Activated T-helper 1 cell treated with anti-CD3 and anti-CD28 coated beads, Interleukin-12 subunit alpha, Interleukin-12 subunit beta, Interleukin-2, Interleukin-4 antibody, amounts not matched to agents 30 ng/mL and 10 ng/mL and 1 ng/mL, durations not matched to agents 14 hours and 24 hours and 36 hours (primary cell): ENCODE measurements around the gene CRHR2. TPM values are rescaled to one million over a fixed set of nuclear protein-coding genes. Genes with fewer than 3 reads are reported as not detected.
"Not testable (repeated sequence)": the region's sequence is repeated elsewhere in the genome, so short reads cannot be mapped to it uniquely, and the experiment has no call there.

Source experiments
- DNase-seq: peaks from one replicate; pipeline ENCODE4 v3.0.0; 2021; ENCODE audit warnings: low spot score
- H3K27ac Mint-ChIP-seq: one replicate; pipeline ENCODE4 v1.8.0; 2021; ENCODE audit warnings: mild to moderate bottlenecking, mixed read lengths
- H3K27me3 Mint-ChIP-seq: one replicate; pipeline ENCODE4 v1.8.0; 2022; ENCODE audit warnings: mild to moderate bottlenecking, moderate library complexity, mixed read lengths; ENCODE audit not compliant: insufficient read depth
- H3K36me3 Mint-ChIP-seq: one replicate; pipeline ENCODE4 v1.8.0; 2021; ENCODE audit warnings: low read depth, mixed read lengths
- H3K4me1 Mint-ChIP-seq: one replicate; pipeline ENCODE4 v1.8.0; 2021; ENCODE audit warnings: low read depth, mixed read lengths
- H3K4me3 Mint-ChIP-seq: one replicate; pipeline ENCODE4 v1.8.0; 2021; ENCODE audit warnings: mild to moderate bottlenecking, moderate library complexity, mixed read lengths
- H3K9me3 Mint-ChIP-seq: one replicate; pipeline ENCODE4 v1.8.0; 2021; ENCODE audit warnings: mixed read lengths
- intact Hi-C: fragments of 100-400 bp; cut with micrococcal nuclease; formaldehyde crosslinking; loops from one replicate; pipeline ENCODE4 v1.15.1; 2024
- total RNA-seq: library from RNA; stranded (reverse); gene quantifications from 2 replicates; pipeline ENCODE4 v1.2.3, GENCODE V29; 2022

The CRHR2 gene
- total RNA-seq, 1 donor from 2014 or later: not detected

- H3K27me3 Mint-ChIP-seq, DNase-seq, H3K4me3 Mint-ChIP-seq, intact Hi-C loops, H3K27ac Mint-ChIP-seq, H3K4me1 Mint-ChIP-seq: not testable (repeated sequence)
- peaks cover 26% of the 10 kb centered on the region for H3K36me3 Mint-ChIP-seq
- H3K9me3 Mint-ChIP-seq: peaks cover 37% of the 10 kb centered on the region
Measured at GRCh38 chr7:30719434-30719833, 37.2 kb upstream of the CRHR2 start.

GRCh38 chr7:30717181-30717580 is 34.9 kb upstream of the CRHR2 start:
- Mint-ChIP-seq H3K9me3 (peaks cover 37% of the 10 kb centered on the region), H3K27ac (no peak overlapping the region)

GRCh38 chr7:30714129-30714528 is 31.9 kb upstream of the CRHR2 start:
- Mint-ChIP-seq H3K4me1 (no peaks in the 10 kb centered on the region), H3K27ac (no peak overlapping the region), H3K27me3 (peaks cover 5% of the 10 kb centered on the region), H3K36me3 (peaks cover 16% of the 10 kb centered on the region), H3K9me3 (peaks cover 23% of the 10 kb centered on the region), H3K4me3 (no peak overlapping the region)
- no peak for DNase-seq
- intact Hi-C loops: no loop called here

More at GRCh38 chr7:30717181-30717580, 34.9 kb upstream of the CRHR2 start:
- intact Hi-C loops: no loop called here
- Mint-ChIP-seq H3K4me1 (no peaks in the 10 kb centered on the region), H3K36me3 (peaks cover 23% of the 10 kb centered on the region), H3K4me3 (no peak overlapping the region), H3K27me3 (peaks cover 2% of the 10 kb centered on the region)
- no peak for DNase-seq

- no peak for DNase-seq
- peaks cover 13% of the 10 kb centered on the region for H3K36me3 Mint-ChIP-seq
- intact Hi-C loops: no loop called here
- peaks cover 16% of the 10 kb centered on the region for H3K9me3 Mint-ChIP-seq
- H3K27me3 Mint-ChIP-seq: peaks cover 5% of the 10 kb centered on the region
- no peaks in the 10 kb centered on the region for H3K4me1 Mint-ChIP-seq
- no peak overlapping the region for H3K4me3 Mint-ChIP-seq
- no peak overlapping the region for H3K27ac Mint-ChIP-seq
Measured at GRCh38 chr7:30713392-30713791, 31.1 kb upstream of the CRHR2 start.

GRCh38 chr7:30710669-30711068 is 28.4 kb upstream of the CRHR2 start:
- no peaks in the 10 kb centered on the region for H3K9me3 Mint-ChIP-seq
- DNase-seq: no peak
- H3K27ac Mint-ChIP-seq: no peak overlapping the region
- H3K4me3 Mint-ChIP-seq: no peak overlapping the region
- H3K36me3 Mint-ChIP-seq: peaks cover 1% of the 10 kb centered on the region
- intact Hi-C loops: no loop called here
- peaks cover 5% of the 10 kb centered on the region for H3K27me3 Mint-ChIP-seq
- no peaks in the 10 kb centered on the region for H3K4me1 Mint-ChIP-seq

GRCh38 chr7:30709549-30709948 is 27.3 kb upstream of the CRHR2 start:
- Mint-ChIP-seq H3K36me3 (no peaks in the 10 kb centered on the region), H3K4me3 (no peak overlapping the region), H3K27me3 (peaks cover 5% of the 10 kb centered on the region), H3K27ac (no peak overlapping the region), H3K9me3 (no peaks in the 10 kb centered on the region), H3K4me1 (no peaks in the 10 kb centered on the region)
- DNase-seq: no peak
- intact Hi-C loops: no loop called here

GRCh38 chr7:30708983-30709382 is 26.7 kb upstream of the CRHR2 start:
- DNase-seq: no peak
- no peaks in the 10 kb centered on the region for H3K4me1 Mint-ChIP-seq
- no peaks in the 10 kb centered on the region for H3K9me3 Mint-ChIP-seq
- H3K27me3 Mint-ChIP-seq: peaks cover 4% of the 10 kb centered on the region
- H3K36me3 Mint-ChIP-seq: no peaks in the 10 kb centered on the region
- intact Hi-C loops: no loop called here
- H3K4me3 Mint-ChIP-seq: no peak overlapping the region
- H3K27ac Mint-ChIP-seq: no peak overlapping the region

GRCh38 chr7:30708412-30708811 is 26.2 kb upstream of the CRHR2 start:
- no peak overlapping the region for H3K4me3 Mint-ChIP-seq
- no peak overlapping the region for H3K27ac Mint-ChIP-seq
- H3K36me3 Mint-ChIP-seq: no peaks in the 10 kb centered on the region
- H3K27me3 Mint-ChIP-seq: peaks cover 4% of the 10 kb centered on the region
- H3K4me1 Mint-ChIP-seq: no peaks in the 10 kb centered on the region
- H3K9me3 Mint-ChIP-seq: no peaks in the 10 kb centered on the region
- intact Hi-C loops: no loop called here
- no peak for DNase-seq

- no peak overlapping the region for H3K27ac Mint-ChIP-seq
- no peaks in the 10 kb centered on the region for H3K36me3 Mint-ChIP-seq
- H3K9me3 Mint-ChIP-seq: no peaks in the 10 kb centered on the region
- intact Hi-C loops: no loop called here
- no peak for DNase-seq
- H3K4me3 Mint-ChIP-seq: no peak overlapping the region
- H3K4me1 Mint-ChIP-seq: no peaks in the 10 kb centered on the region
- peaks cover 4% of the 10 kb centered on the region for H3K27me3 Mint-ChIP-seq
Measured at GRCh38 chr7:30707391-30708357, 25.4 kb upstream of the CRHR2 start.

GRCh38 chr7:30706908-30707307 is 24.7 kb upstream of the CRHR2 start:
- intact Hi-C loops: no loop called here
- no peaks in the 10 kb centered on the region for H3K36me3 Mint-ChIP-seq
- H3K27me3 Mint-ChIP-seq: peaks cover 3% of the 10 kb centered on the region
- no peak for DNase-seq
- no peak overlapping the region for H3K27ac Mint-ChIP-seq
- H3K9me3 Mint-ChIP-seq: no peaks in the 10 kb centered on the region
- H3K4me1 Mint-ChIP-seq: no peaks in the 10 kb centered on the region
- no peak overlapping the region for H3K4me3 Mint-ChIP-seq

- Mint-ChIP-seq H3K4me1 (no peaks in the 10 kb centered on the region), H3K27ac (no peak overlapping the region), H3K36me3 (no peaks in the 10 kb centered on the region), H3K9me3 (no peaks in the 10 kb centered on the region), H3K27me3 (no peaks in the 10 kb centered on the region), H3K4me3 (no peak overlapping the region)
- intact Hi-C loops: no loop called here
- DNase-seq: no peak
Measured at GRCh38 chr7:30706316-30706715, 24.1 kb upstream of the CRHR2 start.

- Mint-ChIP-seq H3K27me3 (no peaks in the 10 kb centered on the region), H3K36me3 (no peaks in the 10 kb centered on the region), H3K4me3 (no peak overlapping the region), H3K4me1 (no peaks in the 10 kb centered on the region), H3K9me3 (no peaks in the 10 kb centered on the region), H3K27ac (no peak overlapping the region)
- intact Hi-C loops: no loop called here
- no peak for DNase-seq
Measured at GRCh38 chr7:30705596-30705995, 23.3 kb upstream of the CRHR2 start.

- no peaks in the 10 kb centered on the region for H3K9me3 Mint-ChIP-seq
- DNase-seq: no peak
- H3K27ac Mint-ChIP-seq: no peak overlapping the region
- no peak overlapping the region for H3K4me3 Mint-ChIP-seq
- no peaks in the 10 kb centered on the region for H3K36me3 Mint-ChIP-seq
- H3K27me3 Mint-ChIP-seq: no peaks in the 10 kb centered on the region
- intact Hi-C loops: no loop called here
- no peaks in the 10 kb centered on the region for H3K4me1 Mint-ChIP-seq
Measured at GRCh38 chr7:30705008-30705407, 22.8 kb upstream of the CRHR2 start.
